GM19035 (cell line): ENCODE results near the gene MPHOSPH10.
"Not testable (repeated sequence)": the region's sequence is repeated elsewhere in the genome, so short reads cannot be mapped to it uniquely, and the experiment has no call there.

Experiments used
- ATAC-seq: cut with Tn5 transposase; IDR thresholded peaks from one replicate; pipeline ENCODE4 v1.9.1; 2021; ENCODE audit not compliant: unreplicated experiment

Gene MPHOSPH10

GRCh38 chr2:71166812-71167211, 36.4 kb downstream of the MPHOSPH10 start:
- no peak for ATAC-seq

- no peak for ATAC-seq
Measured at GRCh38 chr2:71173096-71173495, 42.7 kb downstream of the MPHOSPH10 start.

GRCh38 chr2:71174207-71174606, 43.8 kb downstream of the MPHOSPH10 start:
- no peak for ATAC-seq

GRCh38 chr2:71178836-71179235, 48.4 kb downstream of the MPHOSPH10 start:
- not testable (repeated sequence) for ATAC-seq

GRCh38 chr2:71181316-71181715, 50.9 kb downstream of the MPHOSPH10 start:
- ATAC-seq, result no peak

GRCh38 chr2:71183306-71184115, 53.1 kb downstream of the MPHOSPH10 start:
- not testable (repeated sequence) for ATAC-seq

- ATAC-seq, result no peak
Measured at GRCh38 chr2:71186973-71187372, 56.5 kb downstream of the MPHOSPH10 start.

- no peak for ATAC-seq
Measured at GRCh38 chr2:71187589-71187988, 57.2 kb downstream of the MPHOSPH10 start.

GRCh38 chr2:71190656-71191569, 60.5 kb downstream of the MPHOSPH10 start:
- ATAC-seq, result no peak

- no peak for ATAC-seq
Measured at GRCh38 chr2:71191570-71191943, 61.1 kb downstream of the MPHOSPH10 start.
